Measurements from ENCODE around the gene NPIPA3.
"Not testable (repeated sequence)": the region's sequence is repeated elsewhere in the genome, so short reads cannot be mapped to it uniquely, and the experiment has no call there.

GRCh38 chr16:14773654-14774053 lies 70.4 kb downstream of the NPIPA3 start:
- TF ChIP-seq CTCF (IDR thresholded peaks at IDR 0.05; ENCODE audit: control extremely low read depth in 1 of 3, insufficient read depth in 1 of 3, low read depth in 1 of 3, low read length in 3 of 3); EP300 (IDR thresholded peaks at IDR 0.05; ENCODE audit: borderline replicate concordance in 1 of 2, low read depth in 2 of 2, low read length in 2 of 2); BACH1 (IDR thresholded peaks at IDR 0.05; ENCODE audit: low read length); GABPA (IDR thresholded peaks at IDR 0.05; ENCODE audit: borderline replicate concordance, insufficient read depth, low read length): not testable (repeated sequence)

Data from H1 (cell line).